TTC549 (cell line): ENCODE data around the gene COMMD10.

Experiments
- FAIRE-seq: peaks from 2 replicates; lab custom pipeline; 2012; peaks lifted over from hg19 to GRCh38; lab: Jason Lieb, UNC

The COMMD10 gene

GRCh38 chr5:116296335-116297072 is 211.7 kb downstream of the COMMD10 start:
- no peak for FAIRE-seq

- no peak for FAIRE-seq
Measured at GRCh38 chr5:116297296-116297814, 212.5 kb downstream of the COMMD10 start.

- FAIRE-seq, result no peak
Measured at GRCh38 chr5:116299746-116300640, 215.2 kb downstream of the COMMD10 start.

GRCh38 chr5:116301110-116301509 is 216.3 kb downstream of the COMMD10 start:
- no peak for FAIRE-seq

- no peak for FAIRE-seq
Measured at GRCh38 chr5:116303340-116303739, 218.5 kb downstream of the COMMD10 start.

- FAIRE-seq, result no peak
Measured at GRCh38 chr5:116303810-116304209, 219.0 kb downstream of the COMMD10 start.

- no peak for FAIRE-seq
Measured at GRCh38 chr5:116305899-116306298, 221.1 kb downstream of the COMMD10 start.

- FAIRE-seq, result no peak
Measured at GRCh38 chr5:116306846-116307245, 222.0 kb downstream of the COMMD10 start.

GRCh38 chr5:116308391-116308790 is 223.6 kb downstream of the COMMD10 start:
- no peak for FAIRE-seq

GRCh38 chr5:116313366-116313765 is 228.5 kb downstream of the COMMD10 start:
- no peak for FAIRE-seq

GRCh38 chr5:116315531-116315930 is 230.7 kb downstream of the COMMD10 start:
- FAIRE-seq, result no peak

- FAIRE-seq, result no peak
Measured at GRCh38 chr5:116318091-116318854, 233.4 kb downstream of the COMMD10 start.

GRCh38 chr5:116320486-116320885 is 235.7 kb downstream of the COMMD10 start:
- FAIRE-seq, result no peak

- no peak for FAIRE-seq
Measured at GRCh38 chr5:116329503-116329902, 244.7 kb downstream of the COMMD10 start.

GRCh38 chr5:116340799-116341198 is 256.0 kb downstream of the COMMD10 start:
- no peak for FAIRE-seq
